NCI-H2227 (cell line): ENCODE results near the gene ADAMTS9.

ENCODE experiments used
- DNase-seq: peaks from one replicate; lab custom pipeline; 2025; ENCODE audit not compliant: unreplicated experiment; lab: John Stamatoyannopoulos, UW

Gene ADAMTS9

GRCh38 chr3:64621726-64622395 lies 65.9 kb downstream of the ADAMTS9 start:
- DNase-seq, result no peak

- DNase-seq, result no peak
Observed at GRCh38 chr3:64621275-64621674, 66.5 kb downstream of the ADAMTS9 start.

GRCh38 chr3:64620020-64620419 lies 67.8 kb downstream of the ADAMTS9 start:
- DNase-seq, result no peak

- no peak for DNase-seq
Observed at GRCh38 chr3:64619216-64619615, 68.6 kb downstream of the ADAMTS9 start.

- DNase-seq, result no peak
Observed at GRCh38 chr3:64617610-64618009, 70.2 kb downstream of the ADAMTS9 start.

- DNase-seq, result no peak
Observed at GRCh38 chr3:64616953-64617352, 70.8 kb downstream of the ADAMTS9 start.

GRCh38 chr3:64612916-64613526 lies 74.8 kb downstream of the ADAMTS9 start:
- DNase-seq, result no peak

GRCh38 chr3:64612082-64612860 lies 75.5 kb downstream of the ADAMTS9 start:
- peak; percentile 8 for DNase-seq

- no peak for DNase-seq
Observed at GRCh38 chr3:64608741-64609140, 79.1 kb downstream of the ADAMTS9 start.

- DNase-seq, result no peak
Observed at GRCh38 chr3:64607032-64607551, 80.7 kb downstream of the ADAMTS9 start.

- DNase-seq, result no peak
Observed at GRCh38 chr3:64604313-64604712, 83.5 kb downstream of the ADAMTS9 start.

- DNase-seq, result no peak
Observed at GRCh38 chr3:64601824-64602223, 86.0 kb downstream of the ADAMTS9 start.

GRCh38 chr3:64600246-64600950 lies 87.4 kb downstream of the ADAMTS9 start:
- DNase-seq, result no peak

- no peak for DNase-seq
Observed at GRCh38 chr3:64599651-64600050, 88.1 kb downstream of the ADAMTS9 start.

- no peak for DNase-seq
Observed at GRCh38 chr3:64595253-64595694, 92.5 kb downstream of the ADAMTS9 start.

GRCh38 chr3:64594134-64594533 lies 93.7 kb downstream of the ADAMTS9 start:
- no peak for DNase-seq

- no peak for DNase-seq
Observed at GRCh38 chr3:64593350-64593749, 94.5 kb downstream of the ADAMTS9 start.

- peak; percentile 1 for DNase-seq
Observed at GRCh38 chr3:64591615-64592014, 96.2 kb downstream of the ADAMTS9 start.

- no peak for DNase-seq
Observed at GRCh38 chr3:64588380-64588779, 99.4 kb downstream of the ADAMTS9 start.

GRCh38 chr3:64586952-64587351 lies 100.8 kb downstream of the ADAMTS9 start:
- no peak for DNase-seq

GRCh38 chr3:64584179-64584578 lies 103.6 kb downstream of the ADAMTS9 start:
- no peak for DNase-seq
